Tibial artery (tissue), 4 donors: ENCODE results near the gene PLCB2.

Experiments
- DNase-seq, 2 donors: peaks; one replicate each; pipeline ENCODE4 v3.0.0-alpha.2; 2019
- H3K27ac ChIP-seq, 2 donors: fragments of 200-600 bp; sonication (generic) in 1 of 2; 1 replicate in 1 of 2; 2 replicates in 1 of 2; pipeline ENCODE4 v1.5.1; 2018 to 2019; ENCODE audit warnings: mild to moderate bottlenecking in 1 of 2
- H3K27me3 ChIP-seq, 2 donors: fragments of 200-600 bp; sonication (generic) in 1 of 2; one replicate each; pipeline versions ENCODE4 v1.5.1 to v1.6.0; 2016 to 2019
- H3K36me3 ChIP-seq, 3 donors: fragments of 200-600 bp; sonication (generic) in 2 of 3; one replicate each; pipeline ENCODE4 v1.5.1; 2016 to 2019; ENCODE audit warnings: mild to moderate bottlenecking in 2 of 3
- H3K4me1 ChIP-seq, 4 donors: fragments of 200-600 bp; sonication (generic) in 2 of 4; 1 replicate in 3 of 4; 2 replicates in 1 of 4; pipeline ENCODE4 v1.5.1; 2016 to 2019
- H3K4me3 ChIP-seq, 2 donors: fragments of 200-600 bp; sonication (generic) in 1 of 2; 1 replicate in 1 of 2; 2 replicates in 1 of 2; pipeline ENCODE4 v1.5.1; 2018 to 2019; ENCODE audit warnings: mild to moderate bottlenecking in 2 of 2
- H3K9me3 ChIP-seq, 3 donors: fragments of 200-600 bp; sonication (generic) in 1 of 3; one replicate each; pipeline ENCODE4 v1.5.1; 2016 to 2019
- intact Hi-C: fragments of 100-400 bp; cut with DNase I; formaldehyde crosslinking; loops from one replicate; pipeline ENCODE4 v1.15.0; 2023; ENCODE audit warnings: low total_unique reads
- TF ChIP-seq, protein P1 (sequence below), 2 experiments: fragments of 200-600 bp in 1 of 2; fragments of 450-650 bp in 1 of 2; IDR thresholded peaks; one replicate each; pipeline ENCODE4 v1.5.1; 2017 to 2019; ENCODE audit warnings: antibody characterized with exemption in 2 of 2, mild to moderate bottlenecking in 1 of 2, moderate library complexity in 1 of 2

PLCB2 gene

DNA sequence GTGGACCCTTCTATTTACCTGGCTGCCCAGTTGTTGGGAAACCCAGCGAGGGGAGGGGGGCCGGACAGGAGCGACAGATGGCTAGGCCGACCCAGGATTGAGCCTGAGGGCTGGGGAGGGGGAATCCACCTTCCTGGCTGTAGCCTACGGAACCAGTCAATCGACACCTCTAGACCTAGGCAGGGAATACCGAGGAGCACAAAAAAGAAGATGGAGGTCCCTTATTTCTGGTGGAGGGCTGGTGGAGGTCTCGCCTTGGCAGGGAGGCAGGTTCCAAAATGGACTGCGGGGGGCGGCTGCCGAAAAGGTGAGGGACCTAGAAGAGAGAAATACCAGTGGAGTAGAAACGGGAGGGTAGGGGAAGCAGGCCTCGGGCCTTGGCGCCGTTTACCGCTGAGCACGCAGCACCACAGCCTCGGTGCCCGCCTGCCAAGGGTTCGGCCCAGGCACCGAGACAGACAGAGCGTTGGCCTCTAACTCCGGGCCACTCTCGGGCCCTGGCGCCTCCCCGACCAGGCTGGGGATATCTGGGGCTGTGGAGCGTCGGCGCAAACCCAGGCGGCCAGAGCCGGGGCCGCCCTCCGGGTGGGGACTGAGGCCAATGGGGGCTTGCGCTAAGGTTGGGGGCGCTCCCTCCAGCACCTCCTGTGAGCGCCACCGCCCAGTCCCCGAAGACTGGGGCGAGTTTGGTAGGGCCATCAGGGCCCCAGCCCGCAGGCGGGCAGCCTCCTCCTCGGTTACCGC, 26.5 kb downstream of the PLCB2 start:
- Histone ChIP-seq H3K27me3 (peaks cover 6 to 76% of the 10 kb centered on the region in 2 donors), H3K4me3 (peak overlapping the region in 1 of 2 donors; percentile 50), H3K36me3 (no peaks in the 10 kb centered on the region), H3K9me3 (no peaks in the 10 kb centered on the region), H3K4me1 (peaks cover 0 to 36% (median 28%) of the 10 kb centered on the region in 4 donors), H3K27ac (no peak overlapping the region)
- TF ChIP-seq, protein P1, sequence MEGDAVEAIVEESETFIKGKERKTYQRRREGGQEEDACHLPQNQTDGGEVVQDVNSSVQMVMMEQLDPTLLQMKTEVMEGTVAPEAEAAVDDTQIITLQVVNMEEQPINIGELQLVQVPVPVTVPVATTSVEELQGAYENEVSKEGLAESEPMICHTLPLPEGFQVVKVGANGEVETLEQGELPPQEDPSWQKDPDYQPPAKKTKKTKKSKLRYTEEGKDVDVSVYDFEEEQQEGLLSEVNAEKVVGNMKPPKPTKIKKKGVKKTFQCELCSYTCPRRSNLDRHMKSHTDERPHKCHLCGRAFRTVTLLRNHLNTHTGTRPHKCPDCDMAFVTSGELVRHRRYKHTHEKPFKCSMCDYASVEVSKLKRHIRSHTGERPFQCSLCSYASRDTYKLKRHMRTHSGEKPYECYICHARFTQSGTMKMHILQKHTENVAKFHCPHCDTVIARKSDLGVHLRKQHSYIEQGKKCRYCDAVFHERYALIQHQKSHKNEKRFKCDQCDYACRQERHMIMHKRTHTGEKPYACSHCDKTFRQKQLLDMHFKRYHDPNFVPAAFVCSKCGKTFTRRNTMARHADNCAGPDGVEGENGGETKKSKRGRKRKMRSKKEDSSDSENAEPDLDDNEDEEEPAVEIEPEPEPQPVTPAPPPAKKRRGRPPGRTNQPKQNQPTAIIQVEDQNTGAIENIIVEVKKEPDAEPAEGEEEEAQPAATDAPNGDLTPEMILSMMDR (IDR thresholded peaks at IDR 0.05) = no peak
- DNase-seq = no peak
- intact Hi-C loops = loop anchor here (10.0 kb wide), 1 partner anchor 84 kb away; no protein-coding TSS in a partner anchor

DNA sequence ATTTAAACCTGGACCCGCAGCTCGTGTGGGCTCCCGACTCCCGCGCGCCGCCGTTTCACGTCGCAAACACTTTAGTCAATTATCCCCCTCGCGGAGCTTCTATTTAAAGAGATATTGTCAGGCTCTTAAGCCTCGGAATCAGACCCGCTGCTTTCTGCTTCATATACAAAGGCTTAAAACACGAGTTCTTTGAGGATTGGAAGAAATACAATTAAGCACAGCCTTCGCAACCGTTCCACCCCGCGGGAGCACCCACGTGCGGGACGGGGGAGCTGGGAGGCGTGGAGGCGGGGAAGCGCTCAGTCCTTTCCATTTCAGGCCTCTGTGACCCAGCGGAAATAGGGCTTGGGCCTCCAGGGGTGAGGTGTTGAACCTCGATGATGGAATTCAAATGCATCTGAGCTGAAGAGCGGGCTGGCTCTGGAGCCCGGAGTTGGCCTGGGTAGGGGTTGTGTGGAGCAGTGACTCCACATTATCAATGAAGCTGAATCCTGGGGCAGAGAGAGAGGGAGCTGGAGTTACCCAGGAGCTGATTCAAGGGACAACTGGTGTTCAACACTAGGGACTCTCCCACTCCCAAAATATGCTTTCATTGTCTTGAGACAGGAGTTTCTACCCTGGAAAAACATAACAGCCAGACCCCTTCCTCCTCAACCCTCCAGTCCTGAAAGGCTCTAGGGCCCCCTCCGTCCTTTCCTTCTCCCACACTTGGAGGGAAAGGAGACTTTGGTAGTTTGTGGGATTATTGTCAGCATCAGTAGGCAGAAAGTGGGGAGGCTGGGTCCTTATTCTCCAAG, 27.3 kb downstream of the PLCB2 start:
- H3K4me3 ChIP-seq = no peak overlapping the region
- H3K36me3 ChIP-seq = no peaks in the 10 kb centered on the region
- DNase-seq = no peak
- peaks cover 6 to 83% of the 10 kb centered on the region in 2 donors for H3K27me3 ChIP-seq
- intact Hi-C loops = loop anchor here (10.0 kb wide), 1 partner anchor 84 kb away; no protein-coding TSS in a partner anchor
- H3K27ac ChIP-seq = no peak overlapping the region
- no peaks in the 10 kb centered on the region for H3K9me3 ChIP-seq
- TF ChIP-seq, protein P1 (IDR thresholded peaks at IDR 0.05) = no peak
- H3K4me1 ChIP-seq = peaks cover 0 to 36% (median 28%) of the 10 kb centered on the region in 4 donors

DNA sequence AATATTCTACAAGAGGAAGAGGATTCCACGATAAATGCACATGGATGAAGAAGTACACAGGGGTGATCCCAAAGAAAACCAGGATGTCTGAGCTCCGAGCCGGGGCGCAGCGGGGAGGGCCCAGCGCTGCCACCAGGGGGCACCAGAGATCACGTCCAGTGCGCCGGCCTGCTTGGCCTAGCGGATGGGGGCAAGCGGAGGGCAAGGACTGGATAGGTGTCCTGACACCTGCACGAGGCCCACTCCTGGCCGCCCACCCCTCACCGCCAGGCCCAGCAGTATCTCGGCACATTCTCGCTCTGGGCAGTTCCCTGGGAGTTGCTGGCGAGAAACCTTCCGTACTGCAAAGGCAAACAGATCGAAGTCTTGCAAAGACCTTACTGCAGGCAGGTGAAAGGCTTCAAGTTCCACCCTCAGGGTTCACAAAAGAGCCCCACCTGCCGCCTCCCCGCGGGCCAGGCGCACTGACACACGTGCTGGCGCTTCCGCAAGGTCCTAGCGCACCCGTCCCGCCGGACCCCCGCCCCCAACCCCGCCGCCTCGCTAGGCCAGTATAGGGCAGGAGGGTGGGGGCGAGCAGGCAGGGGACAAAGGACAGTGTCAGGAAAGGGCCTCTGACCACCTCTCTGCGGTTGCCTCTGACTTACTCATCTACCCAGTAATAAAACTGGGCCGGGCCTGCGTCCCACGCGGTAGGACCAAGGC, 28.1 kb downstream of the PLCB2 start:
- intact Hi-C loops = loop anchor here (10.0 kb wide), 1 partner anchor 85 kb away; no protein-coding TSS in a partner anchor
- TF ChIP-seq, protein P1 (IDR thresholded peaks at IDR 0.05) = peak; percentile 92 to 99
- Histone ChIP-seq H3K27ac (no peak overlapping the region), H3K9me3 (no peaks in the 10 kb centered on the region), H3K4me3 (peak overlapping the region in 1 of 2 donors; percentile 7), H3K4me1 (peaks cover 0 to 38% (median 28%) of the 10 kb centered on the region in 4 donors), H3K27me3 (peaks cover 6 to 83% of the 10 kb centered on the region in 2 donors), H3K36me3 (no peaks in the 10 kb centered on the region)
- DNase-seq = peak; percentile 62 to 79

DNA sequence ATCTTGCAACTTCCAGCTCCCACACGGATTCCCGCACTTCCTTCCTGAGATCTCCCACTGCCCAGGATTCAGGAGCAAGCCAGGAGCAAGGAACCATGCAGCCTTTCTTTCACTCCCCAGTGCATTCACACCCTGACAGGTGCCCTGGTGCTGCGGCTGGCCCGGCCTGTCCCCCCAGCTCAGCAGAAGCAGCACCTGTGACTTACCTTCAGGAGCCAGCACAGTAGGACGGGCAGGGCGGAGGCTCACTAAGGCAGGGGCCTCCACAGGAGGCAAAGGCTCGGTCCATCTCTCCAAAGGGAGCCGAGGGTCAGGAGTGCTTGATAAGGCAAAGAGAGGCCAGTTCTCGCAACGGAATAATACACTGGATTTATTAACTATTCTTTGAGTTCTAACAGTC, 29.7 kb downstream of the PLCB2 start:
- H3K27me3 ChIP-seq = peaks cover 5 to 69% of the 10 kb centered on the region in 2 donors
- H3K9me3 ChIP-seq = no peaks in the 10 kb centered on the region
- no peak overlapping the region for H3K27ac ChIP-seq
- H3K4me3 ChIP-seq = no peak overlapping the region
- TF ChIP-seq, protein P1 (IDR thresholded peaks at IDR 0.05) = no peak
- peaks cover 0 to 11% (median 0%) of the 10 kb centered on the region in 3 donors for H3K36me3 ChIP-seq
- peaks cover 0 to 31% (median 25%) of the 10 kb centered on the region in 4 donors for H3K4me1 ChIP-seq
- no peak for DNase-seq
- intact Hi-C loops = loop anchor here (1.0 kb wide), 1 partner anchor 144 kb away; no protein-coding TSS in a partner anchor

DNA sequence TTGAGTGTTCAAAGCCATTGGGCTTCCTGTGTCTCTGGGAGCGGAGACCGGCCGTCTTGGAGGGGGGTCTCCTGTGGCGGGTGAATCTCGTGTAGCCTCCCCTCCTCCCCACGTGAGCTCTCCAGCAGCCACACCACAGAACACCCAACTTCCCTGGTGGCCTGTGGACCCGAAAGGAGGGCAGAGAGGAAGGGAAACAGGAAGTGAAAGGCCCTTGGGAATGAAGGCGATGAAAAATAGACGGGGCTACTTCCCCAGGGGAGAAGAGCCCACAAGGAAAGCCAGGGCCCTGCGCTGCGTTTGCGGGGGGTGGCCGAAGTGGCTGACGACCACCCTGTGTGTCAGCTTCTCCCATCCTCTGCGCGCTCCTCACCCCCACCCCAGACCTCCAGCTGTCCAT, 30.3 kb downstream of the PLCB2 start:
- H3K27me3 ChIP-seq = peaks cover 0 to 63% of the 10 kb centered on the region in 2 donors
- TF ChIP-seq, protein P1 (IDR thresholded peaks at IDR 0.05) = no peak
- H3K4me3 ChIP-seq = no peak overlapping the region
- peaks cover 0 to 25% (median 19%) of the 10 kb centered on the region in 4 donors for H3K4me1 ChIP-seq
- no peak overlapping the region for H3K27ac ChIP-seq
- H3K36me3 ChIP-seq = peaks cover 0 to 11% (median 0%) of the 10 kb centered on the region in 3 donors
- no peak for DNase-seq
- no peaks in the 10 kb centered on the region for H3K9me3 ChIP-seq
- intact Hi-C loops = no loop called here
